HG03097 (cell line): ENCODE measurements around the gene FOXI1.
"Not testable (repeated sequence)": the region's sequence is repeated elsewhere in the genome, so short reads cannot be mapped to it uniquely, and the experiment has no call there.

Source experiments
- ATAC-seq: cut with Tn5 transposase; IDR thresholded peaks from one replicate; pipeline ENCODE4 v1.9.1; 2021; ENCODE audit not compliant: unreplicated experiment, low FRiP score

The FOXI1 gene

DNA sequence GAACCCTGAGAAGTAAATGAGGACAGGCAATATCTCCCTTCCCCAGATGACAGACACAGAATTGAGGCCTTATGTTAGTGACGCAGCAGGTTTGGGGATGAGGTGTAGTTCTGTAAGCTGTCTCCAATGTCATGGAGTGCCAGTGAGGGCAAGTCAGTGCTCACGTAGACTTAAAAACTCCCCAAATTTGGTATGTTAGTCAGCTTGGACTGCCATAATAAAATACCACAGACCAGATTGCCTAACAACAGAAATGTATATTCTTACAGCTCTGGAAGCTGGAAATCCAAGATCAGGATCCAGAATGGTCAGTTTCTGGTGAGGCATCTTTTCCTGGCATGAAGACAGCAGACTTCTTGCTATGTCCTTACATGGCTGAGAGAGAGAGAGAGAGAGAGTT is 14.9 kb downstream of the FOXI1 start:
- no peak for ATAC-seq

DNA sequence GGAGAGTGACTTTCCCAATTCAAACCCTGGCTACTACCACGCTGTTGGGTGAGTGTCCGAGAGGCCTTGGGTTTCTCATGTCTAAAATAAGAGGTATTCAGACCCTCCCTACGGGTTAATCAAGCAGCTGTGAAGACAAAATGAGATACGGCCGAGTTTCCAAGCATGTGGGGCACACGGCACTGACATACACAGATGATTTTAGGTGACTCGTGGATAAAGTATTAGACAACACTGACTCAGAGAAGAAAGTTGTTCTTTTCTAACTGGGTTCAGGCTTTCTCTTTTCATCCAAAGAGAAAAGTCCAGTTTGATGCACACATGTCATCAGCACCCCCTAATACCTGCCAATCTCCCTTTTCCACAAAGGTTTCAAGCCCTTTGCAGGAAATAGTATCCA is 15.6 kb downstream of the FOXI1 start:
- no peak for ATAC-seq

GRCh38 chr5:170126061-170126460 is 20.4 kb downstream of the FOXI1 start:
- no peak for ATAC-seq

DNA sequence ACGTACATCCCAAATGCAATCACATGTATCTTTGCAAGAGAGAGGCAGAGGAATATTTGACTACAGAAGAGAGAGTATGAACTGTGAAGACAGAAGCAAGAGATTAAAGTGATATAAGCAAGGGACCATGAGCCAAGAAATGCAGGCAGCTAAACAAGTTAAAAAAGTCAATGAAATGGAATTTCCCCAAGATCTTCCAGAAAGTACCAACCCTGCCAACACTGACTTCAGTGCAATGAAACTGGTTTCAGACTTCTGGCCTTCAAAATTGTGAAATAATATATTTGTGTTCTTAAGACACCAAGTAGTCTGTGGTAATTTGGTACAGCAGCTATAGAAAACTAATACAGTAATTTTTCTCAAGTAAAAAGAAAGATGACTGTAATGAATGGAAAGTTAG is 20.9 kb downstream of the FOXI1 start:
- ATAC-seq, result no peak

- no peak for ATAC-seq
Measured at GRCh38 chr5:170131235-170131634, 25.5 kb downstream of the FOXI1 start.

GRCh38 chr5:170132269-170132975 is 26.7 kb downstream of the FOXI1 start:
- no peak for ATAC-seq

- no peak for ATAC-seq
Measured at GRCh38 chr5:170132976-170133448, 27.3 kb downstream of the FOXI1 start.

GRCh38 chr5:170135796-170136490 is 30.2 kb downstream of the FOXI1 start:
- no peak for ATAC-seq

DNA sequence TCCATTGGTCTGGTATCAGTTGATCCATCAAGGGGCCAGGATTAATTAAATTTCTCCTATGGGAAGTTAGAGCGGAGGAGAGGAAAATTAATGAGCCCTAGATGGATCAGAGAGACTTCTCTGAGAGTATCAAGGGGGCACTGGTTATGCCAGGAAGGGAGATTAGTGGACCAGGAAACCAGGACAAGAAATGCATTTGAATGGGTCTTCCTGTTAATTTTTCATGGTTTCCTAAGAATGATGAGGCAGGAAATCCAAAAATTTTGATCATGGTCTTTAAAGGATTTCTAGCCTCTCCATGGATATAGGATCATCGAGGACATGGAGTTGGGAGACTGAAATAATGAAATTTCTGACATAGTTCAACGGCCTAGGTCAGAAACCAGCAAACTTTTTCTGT is 30.8 kb downstream of the FOXI1 start:
- no peak for ATAC-seq

GRCh38 chr5:170137694-170138214 is 32.1 kb downstream of the FOXI1 start:
- no peak for ATAC-seq

- ATAC-seq, result no peak
Measured at GRCh38 chr5:170138273-170138672, 32.6 kb downstream of the FOXI1 start.

- ATAC-seq, result no peak
Measured at GRCh38 chr5:170139786-170140335, 34.2 kb downstream of the FOXI1 start.

- ATAC-seq, result not testable (repeated sequence)
Measured at GRCh38 chr5:170141196-170141595, 35.5 kb downstream of the FOXI1 start.

GRCh38 chr5:170141636-170142035 is 35.9 kb downstream of the FOXI1 start:
- ATAC-seq, result no peak

GRCh38 chr5:170142196-170142595 is 36.5 kb downstream of the FOXI1 start:
- ATAC-seq, result no peak

DNA sequence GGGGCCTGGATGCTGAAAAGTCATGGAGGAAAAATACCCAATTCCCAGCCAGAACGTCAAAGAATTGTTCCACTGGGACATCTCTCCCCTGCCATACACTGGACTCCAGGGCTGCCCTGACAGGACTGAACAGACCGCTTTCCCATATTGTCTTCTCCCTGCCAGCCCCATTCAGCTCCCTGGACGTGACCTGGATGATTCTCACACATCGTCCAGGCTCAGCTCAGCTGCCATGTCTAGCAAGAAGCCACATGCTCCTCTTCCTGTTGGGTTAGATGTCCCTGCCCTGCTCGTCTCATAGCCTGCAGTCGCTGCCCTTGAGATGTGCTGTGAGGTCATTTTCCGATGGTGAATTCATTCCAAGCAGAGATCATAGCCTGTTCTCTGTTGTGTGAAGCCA is 37.4 kb downstream of the FOXI1 start:
- no peak for ATAC-seq

- ATAC-seq, result no peak
Measured at GRCh38 chr5:170143710-170144109, 38.0 kb downstream of the FOXI1 start.

GRCh38 chr5:170144286-170145023 is 38.8 kb downstream of the FOXI1 start:
- ATAC-seq, result no peak

- no peak for ATAC-seq
Measured at GRCh38 chr5:170145462-170145861, 39.8 kb downstream of the FOXI1 start.

DNA sequence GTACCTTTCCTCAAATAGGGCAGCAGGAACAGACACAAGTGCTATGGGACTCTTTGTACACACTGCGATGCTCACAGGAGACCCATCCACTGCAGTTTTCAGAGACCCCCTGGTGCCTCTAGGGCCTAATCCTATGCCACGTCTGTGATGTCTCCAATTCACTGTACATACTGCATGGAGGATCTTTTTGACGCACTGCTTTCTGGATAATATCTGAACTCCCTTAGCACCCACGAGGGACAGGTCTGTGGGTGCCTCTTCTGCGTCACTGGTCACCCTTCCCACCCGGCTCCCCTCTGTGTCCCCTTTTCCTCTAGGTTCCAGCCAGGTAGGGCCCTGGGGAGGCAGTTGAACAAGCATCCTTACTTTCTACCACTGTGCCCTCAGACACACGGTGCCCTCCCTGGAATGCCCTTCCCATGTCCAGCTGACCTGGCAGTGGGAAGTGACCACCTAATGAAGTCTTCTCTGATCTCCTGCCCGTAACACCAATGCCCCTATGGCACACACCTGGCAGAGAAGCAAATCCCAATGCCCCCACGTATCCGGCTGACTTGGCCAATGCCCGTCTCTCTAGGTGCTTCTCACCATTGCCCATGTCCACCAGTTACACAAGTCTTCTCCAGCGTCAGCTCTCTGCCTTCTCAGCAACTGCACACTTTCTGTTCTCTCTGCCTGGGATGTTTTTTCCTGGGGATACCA is 41.5 kb downstream of the FOXI1 start:
- no peak for ATAC-seq
